OCI-LY3 (cell line): ENCODE data around the gene CYB5R3.

Experiments
- H2AFZ ChIP-seq: fragments of 200-600, 300-600 bp; shearing (Covaris generic); 2 replicates; pipeline ENCODE4 v1.6.0; 2014; ENCODE audit warnings: antibody characterized with exemption, low read depth, low read length
- H3K27ac ChIP-seq: fragments of 200-600, 300-600 bp; sonication (generic); 2 replicates; pipeline ENCODE4 v1.5.1; 2014; ENCODE audit warnings: mild to moderate bottlenecking, low read length, moderate library complexity, mixed read lengths
- H3K27me3 ChIP-seq: fragments of 200-600, 300-600 bp; sonication (generic); 2 replicates; pipeline ENCODE4 v1.6.1; 2014; ENCODE audit warnings: low read depth, low read length, mixed read lengths
- H3K36me3 ChIP-seq: fragments of 200-600, 300-600 bp; sonication (generic); replicated peaks from 2 replicates; pipeline ENCODE3; 2014; ENCODE audit warnings: low read depth, low read length, mixed read lengths
- H3K4me1 ChIP-seq: fragments of 300-600, 200-600 bp; sonication (generic); 2 replicates; pipeline ENCODE4 v1.6.1; 2014; ENCODE audit warnings: low read length, mixed read lengths
- H3K4me2 ChIP-seq: fragments of 200-600, 300-600 bp; sonication (generic); 2 replicates; pipeline ENCODE4 v1.6.1; 2014; ENCODE audit warnings: low read length, mixed read lengths
- H3K4me3 ChIP-seq: fragments of 300-600, 200-600 bp; sonication (generic); 2 replicates; pipeline ENCODE4 v1.5.1; 2014; ENCODE audit warnings: antibody characterized with exemption, mild to moderate bottlenecking, low read length, moderate library complexity
- H3K79me2 ChIP-seq: fragments of 300-600, 200-600 bp; shearing (Covaris generic); 2 replicates; pipeline ENCODE4 v1.6.1; 2014; ENCODE audit warnings: mild to moderate bottlenecking, low read length, mixed read lengths
- H3K9ac ChIP-seq: fragments of 300-600, 200-600 bp; shearing (Covaris generic); 2 replicates; pipeline ENCODE4 v1.6.0; 2014; ENCODE audit warnings: mild to moderate bottlenecking, low read length, moderate library complexity
- H3K9me3 ChIP-seq: fragments of 200-600, 300-600 bp; shearing (Covaris generic); 2 replicates; pipeline ENCODE4 v1.6.1; 2014; ENCODE audit warnings: low read length, mixed read lengths; ENCODE audit not compliant: insufficient read depth
- H4K20me1 ChIP-seq: fragments of 200-600, 300-600 bp; sonication (generic); 2 replicates; pipeline ENCODE4 v1.6.1; 2016; ENCODE audit warnings: low read length, mixed read lengths; ENCODE audit not compliant: insufficient read depth
- EZH2phosphoT487 ChIP-seq: fragments of 200-600 bp; shearing (Covaris generic); IDR thresholded peaks from 2 replicates; pipeline ENCODE4 v1.6.1; 2018; ENCODE audit warnings: antibody characterized with exemption, mixed run types, low read depth
- TF ChIP-seq, protein P1 (sequence below): fragments of 200-600, 300-600 bp; sonication (generic); IDR thresholded peaks from 2 replicates; pipeline ENCODE4 v1.5.1; 2014; ENCODE audit warnings: antibody characterized with exemption, low read length, low read depth

The CYB5R3 gene

GRCh38 chr22:42644422-42645340 is 4.5 kb downstream of the CYB5R3 start:
- H3K27ac ChIP-seq: no peak overlapping the region
- no peak overlapping the region for H3K4me3 ChIP-seq
- H3K4me2 ChIP-seq: no peak overlapping the region
- H3K4me1 ChIP-seq: peaks cover 27% of the 10 kb centered on the region
- no peak for TF ChIP-seq EZH2phosphoT487
- TF ChIP-seq, protein P1, sequence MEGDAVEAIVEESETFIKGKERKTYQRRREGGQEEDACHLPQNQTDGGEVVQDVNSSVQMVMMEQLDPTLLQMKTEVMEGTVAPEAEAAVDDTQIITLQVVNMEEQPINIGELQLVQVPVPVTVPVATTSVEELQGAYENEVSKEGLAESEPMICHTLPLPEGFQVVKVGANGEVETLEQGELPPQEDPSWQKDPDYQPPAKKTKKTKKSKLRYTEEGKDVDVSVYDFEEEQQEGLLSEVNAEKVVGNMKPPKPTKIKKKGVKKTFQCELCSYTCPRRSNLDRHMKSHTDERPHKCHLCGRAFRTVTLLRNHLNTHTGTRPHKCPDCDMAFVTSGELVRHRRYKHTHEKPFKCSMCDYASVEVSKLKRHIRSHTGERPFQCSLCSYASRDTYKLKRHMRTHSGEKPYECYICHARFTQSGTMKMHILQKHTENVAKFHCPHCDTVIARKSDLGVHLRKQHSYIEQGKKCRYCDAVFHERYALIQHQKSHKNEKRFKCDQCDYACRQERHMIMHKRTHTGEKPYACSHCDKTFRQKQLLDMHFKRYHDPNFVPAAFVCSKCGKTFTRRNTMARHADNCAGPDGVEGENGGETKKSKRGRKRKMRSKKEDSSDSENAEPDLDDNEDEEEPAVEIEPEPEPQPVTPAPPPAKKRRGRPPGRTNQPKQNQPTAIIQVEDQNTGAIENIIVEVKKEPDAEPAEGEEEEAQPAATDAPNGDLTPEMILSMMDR: no peak
- peaks cover 70% of the 10 kb centered on the region for H3K79me2 ChIP-seq
- H3K36me3 ChIP-seq: peaks cover 3% of the 10 kb centered on the region
- no peaks in the 10 kb centered on the region for H3K27me3 ChIP-seq
- no peaks in the 10 kb centered on the region for H3K9me3 ChIP-seq
- peaks cover 23% of the 10 kb centered on the region for H4K20me1 ChIP-seq
- no peak overlapping the region for H2AFZ ChIP-seq
- H3K9ac ChIP-seq: no peak overlapping the region

DNA sequence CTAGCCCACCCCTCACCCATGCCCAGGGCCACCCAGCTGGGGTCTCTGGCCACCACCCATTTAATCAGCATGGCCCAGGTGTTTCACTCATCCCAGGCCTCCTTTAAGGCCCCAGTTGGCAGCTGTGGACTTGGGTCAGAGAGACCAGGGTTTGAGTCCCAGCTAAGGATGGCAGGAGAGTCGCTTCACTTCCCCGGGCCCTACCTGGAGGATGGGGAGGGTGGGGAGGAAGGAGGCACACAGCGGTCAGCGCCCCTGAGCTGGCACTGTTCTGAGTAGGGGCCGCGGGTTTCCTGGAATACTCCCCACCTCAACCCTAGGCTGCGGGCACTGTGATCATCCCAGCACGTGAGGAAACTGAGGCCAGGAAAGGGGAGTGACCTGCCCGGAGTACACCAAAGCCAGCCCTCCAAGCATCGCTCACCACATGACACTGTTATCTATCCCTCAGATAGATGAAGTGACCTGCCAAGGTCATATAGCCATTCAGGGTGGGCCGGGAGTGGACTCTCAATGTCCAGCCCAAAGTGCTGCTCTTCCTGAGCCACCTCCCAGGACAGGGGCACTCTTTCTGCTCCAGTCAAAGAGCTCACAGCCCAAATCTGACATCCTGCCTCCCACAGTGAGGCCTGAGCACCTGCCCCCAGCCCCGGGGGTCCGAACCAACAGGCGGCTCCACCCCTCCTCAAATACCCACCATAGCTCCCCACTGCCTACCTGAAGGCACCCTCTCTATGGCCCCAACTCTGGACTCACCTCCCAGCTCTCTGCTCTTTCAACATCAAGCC is 5.4 kb downstream of the CYB5R3 start:
- peak overlapping the region; percentile 25; the same call in 1 of the 2 replicates for H3K4me2 ChIP-seq

GRCh38 chr22:42642806-42643633 is 6.2 kb downstream of the CYB5R3 start:
- Histone ChIP-seq H3K4me1 (peaks cover 24% of the 10 kb centered on the region), H3K9ac (peak overlapping the region; percentile 31; the same call in 1 of the 2 replicates), H4K20me1 (peaks cover 15% of the 10 kb centered on the region), H3K9me3 (no peaks in the 10 kb centered on the region), H3K27ac (peak overlapping the region; percentile 77), H3K79me2 (peaks cover 63% of the 10 kb centered on the region), H3K36me3 (peaks cover 3% of the 10 kb centered on the region), H3K4me3 (peak overlapping the region; percentile 42), H2AFZ (no peak overlapping the region), H3K4me2 (peak overlapping the region; percentile 70), H3K27me3 (no peaks in the 10 kb centered on the region)
- TF ChIP-seq, protein P1: no peak
- no peak for TF ChIP-seq EZH2phosphoT487

More for the DNA sequence above, 5.4 kb downstream of the CYB5R3 start:
- Histone ChIP-seq H3K4me1 (peaks cover 27% of the 10 kb centered on the region), H3K36me3 (peaks cover 3% of the 10 kb centered on the region), H3K9ac (no peak overlapping the region), H3K9me3 (no peaks in the 10 kb centered on the region), H3K79me2 (peaks cover 71% of the 10 kb centered on the region), H3K27me3 (no peaks in the 10 kb centered on the region), H3K27ac (peak overlapping the region; percentile 77), H4K20me1 (peaks cover 23% of the 10 kb centered on the region), H3K4me3 (no peak overlapping the region), H2AFZ (no peak overlapping the region)
- TF ChIP-seq EZH2phosphoT487: no peak
- TF ChIP-seq, protein P1: no peak
